Pulmonary artery endothelial cell (primary cell): ENCODE measurements around the gene MON1A. TPM values are rescaled to one million over a fixed set of nuclear protein-coding genes. Genes with fewer than 3 reads are reported as not detected.

Experiments used
- DNase-seq: peaks from one replicate; pipeline ENCODE4 v3.0.0-alpha.2; 2011; ENCODE audit warnings: low read depth, low spot score
- total RNA-seq: library from RNA; depleted of rRNA; stranded (reverse); fragments of >200 nt; gene quantifications from 2 replicates; pipeline ENCODE4 v1.2.3, GENCODE V29; 2014

Gene MON1A
- total RNA-seq, 1 donor from 2014 or later, result 15.4 TPM

DNA sequence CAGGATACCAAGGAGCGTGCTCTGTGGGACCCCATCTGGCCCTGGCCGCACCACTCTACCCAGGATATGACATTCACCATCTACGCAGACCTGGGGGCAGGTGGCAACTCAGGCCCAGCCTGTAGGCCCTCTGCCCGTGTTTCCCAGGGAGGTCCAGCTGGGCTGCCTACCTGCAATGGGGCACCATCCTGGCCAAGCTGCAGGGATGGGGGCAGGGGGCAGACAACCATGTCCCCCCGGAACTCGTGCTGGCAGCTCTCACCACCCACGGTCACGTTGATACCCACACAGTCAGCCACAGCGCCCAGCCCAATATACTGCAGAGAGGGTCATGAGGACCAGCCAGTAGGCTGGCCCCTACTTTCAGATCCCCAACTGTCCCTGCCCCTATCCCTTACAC, 33.8 kb downstream of the MON1A start:
- no peak for DNase-seq

- DNase-seq, result no peak
These were observed 40.3 kb downstream of the MON1A start for GRCh38 chr3:49889296-49889695.

GRCh38 chr3:49886922-49887265, 42.7 kb downstream of the MON1A start:
- DNase-seq, result no peak

- no peak for DNase-seq
These were observed 45.6 kb downstream of the MON1A start for GRCh38 chr3:49883998-49884397.

- DNase-seq, result no peak
These were observed 47.4 kb downstream of the MON1A start for GRCh38 chr3:49882166-49882565.

GRCh38 chr3:49880581-49881315, 48.9 kb downstream of the MON1A start:
- DNase-seq, result no peak

DNA sequence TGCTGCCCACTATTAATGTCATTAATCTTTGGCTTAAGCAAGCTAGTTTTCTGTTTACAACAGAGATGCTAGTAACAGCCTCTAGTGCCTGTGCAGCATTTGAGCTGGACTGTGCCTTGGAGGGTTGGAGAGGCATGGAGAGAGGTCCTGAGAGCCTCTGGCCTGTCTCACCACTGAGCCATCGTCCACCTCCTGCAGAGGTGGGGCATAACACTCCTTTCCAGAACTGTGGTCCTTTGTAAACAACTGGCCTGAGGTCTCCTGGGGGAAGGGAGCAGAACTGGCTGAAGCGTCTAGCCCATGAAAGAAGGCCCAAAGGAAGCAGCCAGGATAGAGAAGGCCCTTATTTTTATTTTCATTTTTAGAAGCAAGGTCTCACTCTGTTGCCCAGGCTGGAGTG, 49.9 kb downstream of the MON1A start:
- DNase-seq, result no peak

DNA sequence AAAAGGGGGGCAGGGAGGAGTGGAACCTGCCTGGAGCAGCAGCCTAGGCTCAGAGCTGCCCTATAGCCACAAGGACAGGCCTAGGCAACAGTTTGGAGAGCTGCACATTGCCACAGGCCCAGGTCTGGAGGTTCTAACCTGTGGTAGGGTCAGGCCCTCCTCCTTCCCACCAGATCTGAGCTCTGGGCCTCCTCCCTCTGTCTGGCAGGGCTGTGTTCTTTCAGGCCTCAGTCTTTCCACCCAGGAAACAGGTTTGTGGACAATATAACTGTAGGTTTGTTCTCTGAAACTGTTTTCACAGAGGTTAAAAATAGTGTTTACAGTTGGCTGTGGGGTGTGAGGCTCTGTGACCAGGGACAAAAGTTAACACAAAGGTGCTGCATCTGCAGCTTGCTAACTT, 50.9 kb downstream of the MON1A start:
- no peak for DNase-seq

DNA sequence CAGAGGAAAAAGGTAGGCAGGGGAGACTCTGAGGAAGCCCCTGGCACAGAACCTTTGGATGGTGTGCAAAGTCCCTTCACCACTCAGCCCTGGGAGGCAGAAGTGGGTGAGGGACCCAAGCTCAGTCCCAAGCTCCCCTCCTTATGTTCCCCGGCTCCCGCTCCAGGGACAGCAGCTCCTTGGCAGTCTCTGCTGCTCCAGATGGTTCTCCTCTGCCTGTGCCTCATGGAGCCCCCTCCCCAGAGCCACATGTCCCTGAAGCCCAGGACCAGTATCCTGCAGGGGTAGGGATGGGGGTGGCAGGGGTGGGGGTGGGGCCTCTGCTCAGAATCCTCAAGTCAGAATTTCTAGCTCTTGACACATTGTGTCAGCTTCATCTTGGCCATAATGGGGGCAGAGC, 51.9 kb downstream of the MON1A start:
- DNase-seq, result no peak

- no peak for DNase-seq
These were observed 53.0 kb downstream of the MON1A start for GRCh38 chr3:49876567-49876966.

- no peak for DNase-seq
These were observed 56.0 kb downstream of the MON1A start for GRCh38 chr3:49873623-49874022.

GRCh38 chr3:49872801-49873281, 56.8 kb downstream of the MON1A start:
- DNase-seq, result no peak

DNA sequence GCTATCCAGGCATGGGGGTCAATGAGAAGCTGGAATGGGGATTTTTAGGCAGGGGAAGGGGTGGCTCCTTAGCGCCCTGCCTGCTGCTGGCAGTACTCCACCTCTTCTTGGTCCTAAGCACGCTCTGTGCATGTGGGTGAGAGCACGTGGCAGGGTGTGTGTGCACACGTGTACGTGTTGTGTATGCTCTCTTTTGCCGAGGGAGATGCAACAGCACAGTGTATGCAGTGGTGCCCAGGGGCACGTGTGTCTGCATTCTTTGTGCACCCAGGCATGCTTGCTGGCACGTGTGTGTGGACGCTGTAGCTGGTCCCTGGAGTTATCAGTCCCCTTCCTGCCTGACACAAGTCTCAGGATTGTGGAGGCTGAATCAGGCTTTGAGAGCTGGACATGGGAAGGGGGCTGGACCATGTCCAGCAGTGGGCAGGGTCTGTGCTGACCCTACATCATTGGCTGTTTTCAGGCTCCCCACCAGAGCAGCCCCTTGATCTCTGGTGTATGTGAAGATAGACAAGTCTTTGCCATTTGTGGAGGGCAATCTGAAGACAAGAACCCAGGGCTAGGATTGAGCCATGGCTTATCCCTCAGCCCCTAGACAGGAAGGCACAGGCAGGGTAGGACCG, 58.0 kb downstream of the MON1A start:
- no peak for DNase-seq

- no peak for DNase-seq
These were observed 60.0 kb downstream of the MON1A start, which contains the start of gene CAMKV for GRCh38 chr3:49869525-49870126. CAMKV (minus strand) TSS chr3:49869906; CDS start chr3:49862388, 7,518 bp downstream.

DNA sequence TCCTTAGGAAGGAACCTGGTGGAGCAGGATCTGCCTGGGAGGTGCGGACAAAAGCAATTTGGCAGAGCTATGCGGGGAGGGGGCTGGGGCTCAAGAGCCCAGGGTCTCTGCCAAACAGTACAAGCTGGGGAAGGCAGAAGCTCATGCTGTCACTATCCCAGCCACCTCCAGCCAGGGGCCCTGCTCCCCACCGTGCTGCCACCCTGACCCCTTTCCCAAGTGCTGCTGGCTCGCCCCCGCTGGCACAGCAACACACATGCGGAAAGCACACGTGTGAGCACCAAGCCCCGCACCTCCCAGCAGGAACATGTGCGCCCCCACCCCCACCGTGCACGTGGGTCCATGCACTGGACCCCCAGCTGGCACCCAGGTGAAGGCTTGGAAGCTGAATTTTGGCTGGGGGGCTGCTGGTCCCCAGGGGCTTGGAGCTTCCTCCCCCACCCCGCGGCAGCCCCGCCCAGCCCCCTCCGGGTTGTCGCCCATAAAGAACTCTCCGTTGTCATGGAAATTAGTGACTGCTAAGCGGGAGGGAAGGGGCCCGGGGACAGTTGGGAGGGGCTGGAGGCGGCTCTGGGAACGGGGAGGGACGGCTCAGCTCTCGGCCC, 60.6 kb downstream of the MON1A start:
- DNase-seq, result no peak

DNA sequence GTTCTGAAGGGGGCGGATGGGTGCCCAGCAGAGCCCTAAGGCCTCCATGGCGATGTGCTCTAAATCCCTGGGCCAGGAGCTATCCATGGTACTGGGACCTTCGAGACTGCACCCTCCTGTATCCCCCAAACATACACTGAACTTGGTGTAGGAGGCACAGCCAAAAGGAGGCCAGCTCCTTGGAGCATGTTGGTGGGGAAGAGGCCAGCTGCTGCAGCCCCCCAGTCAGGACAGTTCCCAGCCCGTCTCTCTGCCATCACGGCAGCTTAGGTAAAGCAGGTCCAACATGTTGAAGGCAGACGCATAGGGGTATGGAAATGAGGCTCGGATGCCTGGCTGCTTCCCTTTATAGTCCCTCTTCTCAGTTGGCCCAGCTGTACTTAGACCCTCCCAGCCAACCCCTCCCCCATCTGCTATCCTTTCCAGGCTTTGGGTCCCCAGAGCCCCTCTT, 61.7 kb downstream of the MON1A start:
- no peak for DNase-seq

DNA sequence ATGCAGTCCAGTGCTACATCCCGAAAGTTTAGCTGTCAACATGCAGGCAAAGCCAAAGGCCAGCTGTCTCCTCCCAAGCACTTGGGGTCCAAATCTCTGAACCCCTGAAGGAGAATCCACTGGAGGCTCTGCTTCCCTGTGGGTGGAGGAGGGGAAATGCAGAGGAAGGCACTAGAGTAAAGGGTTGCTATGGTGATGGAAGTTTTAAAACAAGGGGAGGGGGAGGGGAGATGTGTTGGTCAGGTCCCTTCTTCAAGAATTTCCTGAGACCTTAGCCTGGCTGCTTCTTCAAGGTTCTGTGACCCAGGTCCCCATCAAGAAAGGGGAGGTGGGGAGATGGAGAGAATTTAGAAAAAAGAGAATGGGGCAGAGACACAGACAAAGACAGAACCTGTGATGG, 62.2 kb downstream of the MON1A start:
- no peak for DNase-seq

- no peak for DNase-seq
These were observed 64.3 kb downstream of the MON1A start for GRCh38 chr3:49865198-49865784.

DNA sequence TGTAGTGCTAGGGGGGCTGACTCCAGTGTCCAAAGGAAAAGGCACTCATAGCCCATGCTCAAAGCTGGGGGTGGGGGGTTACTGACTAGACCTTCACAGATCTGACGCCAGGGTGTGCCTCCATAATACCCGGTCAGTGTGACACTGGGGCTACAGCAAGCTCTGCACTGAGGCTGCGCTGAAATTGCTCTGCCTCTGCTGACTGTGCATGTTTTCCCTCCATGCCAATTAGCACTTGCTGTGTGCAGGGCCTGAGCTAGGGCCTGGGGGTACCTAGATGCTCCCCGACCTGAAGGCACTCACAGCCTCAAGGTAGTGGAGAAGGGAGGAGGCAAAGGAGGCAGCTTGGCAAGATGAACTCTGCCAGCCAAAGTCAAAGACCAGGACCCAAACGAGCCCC, 65.1 kb downstream of the MON1A start:
- no peak for DNase-seq

DNA sequence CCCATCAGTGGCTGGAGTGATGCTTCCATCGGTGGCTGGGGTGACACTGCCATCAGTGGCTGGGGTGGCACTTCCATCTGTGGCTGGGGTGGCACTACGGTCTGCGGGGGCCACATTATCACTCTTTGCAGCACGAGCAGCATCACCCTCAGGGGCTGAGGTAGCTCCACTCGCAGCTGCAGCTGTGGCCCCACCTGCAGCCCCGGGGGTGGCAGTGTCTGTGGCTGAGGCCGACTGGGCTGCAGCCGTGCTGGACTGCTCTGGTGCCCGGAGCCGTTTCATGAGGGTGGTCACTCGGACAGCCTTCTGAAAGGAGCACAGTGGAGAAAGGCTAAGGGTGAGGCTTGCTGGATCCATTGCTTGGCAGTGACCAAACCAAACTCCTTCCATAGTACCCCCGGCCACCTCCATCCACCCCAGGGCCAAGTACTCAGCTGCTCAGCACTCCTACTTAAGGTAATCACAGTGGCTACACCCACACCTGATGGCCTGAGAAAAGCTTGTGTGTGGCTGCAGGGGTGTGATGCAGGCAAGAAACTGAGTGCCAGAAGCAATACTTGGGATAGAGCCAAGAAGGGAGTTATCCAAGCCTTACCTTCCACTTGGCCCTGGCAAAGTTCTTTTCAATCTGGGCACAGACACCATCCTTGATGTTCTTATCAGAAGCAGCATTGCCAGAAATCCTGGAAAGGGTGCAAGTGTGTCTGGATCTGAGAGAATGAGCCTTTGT, 69.9 kb downstream of the MON1A start:
- DNase-seq, result no peak
